Skeletal muscle tissue (tissue), 4 donors: ENCODE results near the gene SYCE1L. TPM values are rescaled to one million over a fixed set of nuclear protein-coding genes. Genes with fewer than 3 reads are reported as not detected.
A peak's percentile ranks its signal among the peaks of the same experiment; 100 is the strongest.

ENCODE experiments used
- H3K27ac ChIP-seq: one replicate; pipeline ENCODE4 v1.7.0; 2013; ENCODE audit warnings: mild to moderate bottlenecking, low read depth, low read length, inconsistent platforms
- H3K27me3 ChIP-seq, 3 donors: one replicate each; pipeline ENCODE4 v1.7.0; 2013; ENCODE audit warnings: low read length in 3 of 3; ENCODE audit not compliant: control insufficient read depth in 3 of 3, insufficient read depth in 3 of 3
- H3K36me3 ChIP-seq, 3 donors: one replicate each; pipeline ENCODE4 v1.7.0; 2013; ENCODE audit warnings: low read length in 3 of 3; ENCODE audit not compliant: control insufficient read depth in 3 of 3, insufficient read depth in 3 of 3
- H3K4me1 ChIP-seq, 3 donors: one replicate each; pipeline ENCODE4 v1.7.0; 2013; ENCODE audit warnings: low read length in 3 of 3, mild to moderate bottlenecking in 3 of 3; ENCODE audit not compliant: control insufficient read depth in 3 of 3, insufficient read depth in 3 of 3
- H3K4me3 ChIP-seq, 3 donors: one replicate each; pipeline ENCODE4 v1.7.0; 2013; ENCODE audit warnings: low read length in 3 of 3
- H3K9ac ChIP-seq, 3 donors: one replicate each; pipeline ENCODE4 v1.7.0; 2013; ENCODE audit warnings: low read length in 3 of 3, mild to moderate bottlenecking in 3 of 3, moderate library complexity in 2 of 3, low read depth in 1 of 3
- H3K9me3 ChIP-seq, 3 donors: one replicate each; pipeline ENCODE4 v1.7.0; 2013; ENCODE audit warnings: low read length in 3 of 3; ENCODE audit not compliant: control insufficient read depth in 3 of 3
- total RNA-seq: library from RNA; depleted of rRNA; stranded (reverse); fragments of >200 nt; gene quantifications from one replicate; pipeline ENCODE4 v1.2.3, GENCODE V29; 2014
- donor health status: Osteomylitis.

Gene SYCE1L
- total RNA-seq, 1 donor from 2014 or later = 0.52 TPM

DNA sequence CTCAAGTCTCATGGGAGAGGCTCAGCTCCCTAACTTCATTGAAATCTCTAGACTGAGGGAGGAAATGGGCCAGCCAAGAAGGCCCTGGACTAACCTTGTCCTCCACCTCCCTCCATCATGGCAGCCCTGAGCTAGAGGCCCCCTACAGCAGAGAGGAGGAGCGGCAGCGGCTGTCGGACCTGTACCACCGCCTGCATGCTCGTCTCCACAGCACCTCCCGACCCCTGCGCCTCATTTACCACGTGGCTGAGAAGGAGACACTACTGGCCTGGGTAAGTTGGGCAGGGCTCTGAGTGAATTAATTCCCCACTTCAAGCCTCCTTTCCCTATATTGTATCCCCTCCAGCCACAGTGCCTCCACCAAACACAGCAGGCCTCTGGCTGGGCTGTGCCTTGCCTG lies 3.8 kb upstream of the SYCE1L start:
- no peak overlapping the region for H3K27ac ChIP-seq
- peaks cover 7 to 18% (median 9%) of the 10 kb centered on the region in 3 donors for H3K4me1 ChIP-seq
- no peak overlapping the region for H3K9ac ChIP-seq
- H3K27me3 ChIP-seq = no peaks in the 10 kb centered on the region
- no peaks in the 10 kb centered on the region for H3K9me3 ChIP-seq
- H3K36me3 ChIP-seq = peaks cover 46 to 61% (median 52%) of the 10 kb centered on the region in 3 donors
- H3K4me3 ChIP-seq = no peak overlapping the region

DNA sequence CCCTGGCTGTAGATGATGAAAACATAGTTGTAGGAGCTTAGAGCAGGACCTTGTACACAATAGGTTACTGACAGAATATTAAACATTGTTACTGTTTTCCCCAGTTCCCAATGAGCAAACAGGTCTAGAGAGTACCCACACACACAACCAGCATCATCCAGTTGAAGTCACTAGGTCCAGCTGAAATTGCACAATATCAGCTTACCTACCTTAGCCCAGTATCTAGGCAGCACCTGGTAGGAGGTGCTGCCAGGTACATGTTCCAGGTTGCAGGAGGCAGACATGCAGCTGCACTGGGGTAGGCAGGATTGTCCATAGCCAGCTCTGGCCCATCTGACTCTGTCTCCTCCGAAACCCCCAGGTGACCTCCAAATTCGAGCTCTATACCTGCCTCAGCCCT lies 1.5 kb upstream of the SYCE1L start:
- Histone ChIP-seq H3K9me3 (no peaks in the 10 kb centered on the region), H3K27ac (no peak overlapping the region), H3K27me3 (no peaks in the 10 kb centered on the region), H3K4me3 (no peak overlapping the region), H3K4me1 (peaks cover 0 to under 1% (median 0%) of the 10 kb centered on the region in 3 donors), H3K9ac (no peak overlapping the region), H3K36me3 (peaks cover 46 to 56% (median 52%) of the 10 kb centered on the region in 3 donors)

DNA sequence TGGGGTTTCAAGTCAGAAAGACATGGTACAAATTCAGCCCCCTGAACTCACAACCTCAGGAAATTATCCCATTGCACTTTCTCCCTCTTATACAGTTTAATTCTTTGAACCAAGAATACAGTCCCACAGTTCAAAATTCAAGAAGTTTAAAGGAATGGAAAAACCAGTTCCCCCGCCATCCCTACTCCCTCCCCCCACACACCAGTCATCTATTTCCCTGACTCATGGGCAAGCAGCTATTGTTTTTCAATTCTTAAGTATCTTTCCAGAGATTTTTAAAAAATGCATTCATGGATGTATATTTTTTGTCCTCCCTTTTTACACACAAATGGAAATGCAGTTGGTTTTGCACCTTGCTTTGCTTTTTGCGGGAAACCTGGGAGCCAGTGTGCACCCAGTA lies 7.3 kb downstream of the SYCE1L start:
- Histone ChIP-seq H3K27me3 (peaks cover 8 to 12% (median 11%) of the 10 kb centered on the region in 3 donors), H3K4me1 (peaks cover 0 to under 1% (median 0%) of the 10 kb centered on the region in 3 donors), H3K9me3 (no peaks in the 10 kb centered on the region), H3K4me3 (no peak overlapping the region), H3K27ac (no peak overlapping the region), H3K9ac (no peak overlapping the region), H3K36me3 (no peaks in the 10 kb centered on the region)

DNA sequence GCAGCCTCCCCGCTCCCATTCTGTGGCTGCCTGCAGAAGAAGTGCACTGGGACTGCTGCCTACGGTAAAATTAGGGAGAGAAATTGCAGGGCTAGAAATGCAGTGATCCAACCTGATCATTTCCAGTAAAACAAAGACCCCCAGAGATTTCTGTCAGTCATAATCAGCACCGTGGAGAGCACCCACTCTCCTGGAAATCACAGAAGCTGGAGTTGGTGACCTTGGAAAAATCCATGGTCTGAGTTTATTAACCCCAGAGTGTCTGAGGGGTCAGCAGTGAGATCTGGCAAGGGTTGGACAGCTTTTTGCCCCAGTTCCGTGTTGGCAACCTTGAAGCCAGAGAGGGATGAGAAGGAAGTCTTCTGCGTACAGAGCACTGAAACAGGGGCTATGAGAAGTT lies 7.8 kb downstream of the SYCE1L start:
- Histone ChIP-seq H3K4me1 (peaks cover 0 to 5% (median 0%) of the 10 kb centered on the region in 3 donors), H3K9ac (no peak overlapping the region), H3K4me3 (no peak overlapping the region), H3K36me3 (no peaks in the 10 kb centered on the region), H3K9me3 (no peaks in the 10 kb centered on the region), H3K27me3 (peaks cover 12 to 17% (median 16%) of the 10 kb centered on the region in 3 donors), H3K27ac (no peak overlapping the region)

DNA sequence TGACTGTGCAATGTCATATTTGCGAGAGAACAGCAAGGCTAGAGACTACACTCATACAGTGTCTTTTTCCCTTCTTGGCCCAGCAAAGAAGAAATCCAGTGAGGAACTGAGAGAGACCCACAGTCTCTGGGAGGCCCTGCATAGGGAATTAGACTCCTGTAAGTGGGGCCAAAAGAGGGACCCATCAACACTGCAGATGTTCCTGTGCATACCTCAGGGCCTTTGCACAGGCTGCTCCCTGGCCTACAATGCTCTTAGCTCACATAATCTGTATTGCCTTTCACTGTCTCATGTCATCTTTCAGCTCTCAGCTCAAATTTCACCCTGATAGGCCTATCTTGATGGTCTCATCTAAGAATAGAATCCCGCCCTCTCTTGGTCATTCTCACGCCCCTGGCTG lies 9.2 kb downstream of the SYCE1L start:
- H3K27me3 ChIP-seq = peaks cover 12 to 28% (median 26%) of the 10 kb centered on the region in 3 donors
- peaks cover 0 to 9% (median 4%) of the 10 kb centered on the region in 3 donors for H3K4me1 ChIP-seq
- no peaks in the 10 kb centered on the region for H3K36me3 ChIP-seq
- H3K9ac ChIP-seq = no peak overlapping the region
- no peak overlapping the region for H3K27ac ChIP-seq
- H3K9me3 ChIP-seq = no peaks in the 10 kb centered on the region
- no peak overlapping the region for H3K4me3 ChIP-seq

DNA sequence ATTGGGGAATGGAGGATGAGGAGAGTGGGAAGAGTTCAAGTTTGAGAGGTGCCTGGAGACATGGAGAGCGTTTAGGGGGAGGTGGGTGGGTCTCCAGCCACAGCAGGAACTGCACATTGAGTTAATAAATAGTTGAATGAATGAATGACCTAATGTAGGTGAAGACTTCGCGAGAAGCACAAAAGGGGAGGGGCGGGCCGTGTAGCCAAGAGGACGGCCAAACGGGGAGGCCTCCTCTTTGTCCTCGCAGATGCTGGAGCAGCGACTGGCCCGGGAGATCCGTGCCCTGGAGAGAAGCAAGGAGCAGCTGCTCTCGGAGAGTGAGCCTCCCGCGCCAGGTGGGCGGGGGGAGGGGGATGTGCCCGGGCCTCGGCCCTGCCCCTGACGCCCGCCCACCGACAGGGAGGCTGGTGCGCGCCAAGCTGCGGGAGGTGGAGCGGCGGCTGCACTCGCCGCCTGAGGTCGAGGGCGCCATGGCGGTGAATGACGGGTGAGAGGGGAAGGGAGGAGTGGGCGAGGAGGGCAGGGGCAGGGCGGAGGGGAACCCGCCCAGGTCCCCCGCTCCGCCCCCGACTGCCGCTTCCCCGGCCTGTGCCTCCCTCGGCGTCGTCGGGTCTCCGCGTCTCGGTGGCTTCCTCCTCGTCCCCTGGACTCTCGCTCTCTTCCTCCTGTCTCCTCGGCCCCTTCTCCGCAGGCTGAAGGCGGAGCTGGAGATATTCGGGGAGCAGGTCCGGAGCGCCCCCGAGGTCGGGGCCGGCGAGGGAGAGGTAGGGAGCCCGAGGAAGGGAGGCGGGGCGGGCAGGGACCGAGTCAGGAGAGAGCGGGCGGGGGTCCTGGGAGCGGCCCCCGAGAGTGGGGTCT lies 12.9 kb downstream of the SYCE1L start:
- peak overlapping the region in 2 of 3 donors; percentile 32 to 66 for H3K9ac ChIP-seq
- peaks cover 3 to 9% (median 4%) of the 10 kb centered on the region in 3 donors for H3K4me1 ChIP-seq
- peaks cover 12 to 39% (median 27%) of the 10 kb centered on the region in 3 donors for H3K27me3 ChIP-seq
- H3K36me3 ChIP-seq = no peaks in the 10 kb centered on the region
- H3K9me3 ChIP-seq = no peaks in the 10 kb centered on the region
- H3K4me3 ChIP-seq = peak overlapping the region; percentile 54 to 61 (median 58)
- no peak overlapping the region for H3K27ac ChIP-seq

DNA sequence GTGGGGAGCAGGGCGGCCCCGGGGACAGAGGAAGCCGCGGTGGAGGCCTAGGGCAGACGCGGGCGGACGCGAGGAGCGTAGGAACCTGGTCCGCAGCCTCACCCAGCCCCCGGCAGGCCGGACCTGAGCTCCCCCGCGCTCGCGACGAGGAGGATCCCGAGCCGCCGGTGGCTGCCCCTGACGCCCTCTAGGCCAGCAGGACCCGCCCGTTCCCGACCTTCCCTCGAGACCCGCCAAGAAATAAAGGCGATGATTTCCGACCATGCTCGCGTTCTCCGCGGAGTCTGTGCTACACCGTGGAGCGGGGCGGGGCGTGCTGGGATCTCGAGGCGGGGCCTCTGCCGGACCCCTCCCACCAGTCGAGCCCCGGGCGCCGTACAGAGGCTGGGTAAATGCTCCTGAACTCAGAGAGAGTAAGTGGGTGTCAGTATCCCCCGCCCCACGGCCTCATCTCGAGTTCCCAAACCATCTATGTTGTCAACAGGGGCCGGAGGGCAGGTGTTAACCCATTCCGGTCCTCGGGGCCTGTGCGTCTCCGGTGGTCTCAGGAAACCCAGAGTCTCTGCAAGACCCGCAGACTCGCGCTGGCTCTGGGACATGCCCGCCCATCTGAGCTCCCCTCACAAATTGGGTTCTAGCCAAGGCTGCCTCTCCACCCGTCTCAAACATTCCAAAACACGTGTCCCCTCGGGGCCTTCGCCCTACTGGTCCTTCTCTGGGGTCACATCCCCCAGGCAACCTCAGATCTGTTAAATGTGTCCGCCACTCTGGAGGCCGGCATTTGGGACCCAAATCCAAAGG lies 13.7 kb downstream of the SYCE1L start:
- Histone ChIP-seq H3K9ac (peak overlapping the region in 2 of 3 donors; percentile 32 to 66), H3K4me3 (peak overlapping the region; percentile 54 to 61 (median 58)), H3K9me3 (no peaks in the 10 kb centered on the region), H3K36me3 (no peaks in the 10 kb centered on the region), H3K27ac (no peak overlapping the region), H3K4me1 (peaks cover 3 to 9% (median 4%) of the 10 kb centered on the region in 3 donors), H3K27me3 (peaks cover 12 to 39% (median 27%) of the 10 kb centered on the region in 3 donors)

DNA sequence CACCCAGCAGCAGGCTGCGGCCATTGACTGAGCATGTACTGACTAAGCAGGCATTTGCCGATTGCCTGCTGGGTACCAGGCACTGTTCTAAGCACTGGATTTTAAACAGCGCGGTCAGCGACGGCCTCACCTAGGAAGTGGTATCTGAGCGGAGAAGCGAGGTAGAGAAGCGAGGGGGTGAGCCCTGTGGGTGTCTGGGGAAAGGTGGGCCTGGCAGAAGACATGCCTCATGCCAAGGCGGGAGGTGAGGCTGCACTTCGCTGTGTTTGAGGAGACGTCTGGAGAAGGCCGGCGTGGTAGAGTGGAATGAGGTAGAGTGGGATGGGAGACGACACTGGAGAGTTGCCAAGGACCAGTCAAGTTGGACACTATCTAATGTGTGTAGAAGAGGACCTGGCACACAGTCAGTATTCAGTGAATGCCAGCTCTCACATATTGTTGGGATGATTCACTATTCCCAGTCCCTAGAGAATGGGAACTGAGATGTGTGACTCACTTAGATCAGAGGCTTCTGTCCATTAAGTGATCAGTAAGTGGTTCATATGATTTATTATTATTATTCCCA lies 14.4 kb downstream of the SYCE1L start:
- Histone ChIP-seq H3K9ac (no peak overlapping the region), H3K4me3 (no peak overlapping the region), H3K9me3 (no peaks in the 10 kb centered on the region), H3K27me3 (peaks cover 12 to 39% (median 27%) of the 10 kb centered on the region in 3 donors), H3K27ac (no peak overlapping the region), H3K36me3 (no peaks in the 10 kb centered on the region), H3K4me1 (peaks cover 3 to 9% (median 4%) of the 10 kb centered on the region in 3 donors)

DNA sequence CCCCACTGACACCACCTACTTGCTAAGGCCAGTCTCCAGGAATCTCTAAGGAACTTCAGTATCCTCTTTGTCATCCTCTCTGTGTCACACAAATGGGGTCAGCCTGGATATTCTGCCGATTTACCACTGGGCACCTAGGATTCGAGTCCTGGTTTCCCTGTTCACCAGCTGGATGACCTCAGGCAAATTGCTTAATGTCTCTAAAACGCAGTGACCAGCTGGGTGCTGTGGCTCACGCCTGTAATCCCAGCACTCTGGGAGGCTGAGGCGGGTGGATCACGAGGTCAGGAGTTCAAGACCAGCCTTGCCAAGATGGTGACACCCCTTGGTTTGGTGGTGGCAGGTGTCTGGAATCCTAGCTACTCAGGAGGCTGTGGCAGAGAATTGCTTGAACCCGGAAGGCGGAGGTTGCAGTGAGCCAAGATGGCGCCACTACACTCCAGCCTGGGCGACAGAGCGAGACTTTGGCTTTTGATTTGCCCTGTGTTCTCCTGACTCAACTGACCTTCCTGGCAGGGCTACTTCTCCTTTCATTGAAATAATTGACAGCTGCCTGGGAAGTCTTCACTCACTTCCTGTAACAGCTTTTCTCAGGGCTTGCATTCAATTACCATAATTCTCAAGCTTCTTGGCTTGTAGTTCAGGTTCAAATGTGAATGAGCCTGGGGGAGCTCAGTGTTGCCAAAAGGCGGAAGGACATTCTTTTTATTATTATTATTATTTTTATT lies 15.4 kb downstream of the SYCE1L start:
- Histone ChIP-seq H3K36me3 (no peaks in the 10 kb centered on the region), H3K4me1 (peaks cover 3 to 9% (median 4%) of the 10 kb centered on the region in 3 donors), H3K4me3 (no peak overlapping the region), H3K27ac (no peak overlapping the region), H3K27me3 (peaks cover 12 to 39% (median 25%) of the 10 kb centered on the region in 3 donors), H3K9me3 (no peaks in the 10 kb centered on the region), H3K9ac (no peak overlapping the region)
